Astrocyte of the spinal cord (primary cell): ENCODE measurements around the gene LACRT.

Source experiments
- DNase-seq: peaks from one replicate; pipeline ENCODE4 v3.0.0; 2011; ENCODE audit warnings: low read depth, low spot score
- H3K4me3 ChIP-seq: 2 replicates; pipeline ENCODE4 v1.5.1; 2011; ENCODE audit warnings: low read depth, mild to moderate bottlenecking, low read length, moderate library complexity
- in situ Hi-C: cut with HindIII; loops from 2 replicates; pipeline ENCODE4 v1.10.0; 2017; ENCODE audit warnings: low sequenced_read_pairs
- TF ChIP-seq, protein P1 (sequence below): IDR thresholded peaks from 2 replicates; pipeline ENCODE4 v1.5.1; 2012; ENCODE audit warnings: low read depth, mild to moderate bottlenecking, low read length, inconsistent platforms

Gene LACRT

DNA sequence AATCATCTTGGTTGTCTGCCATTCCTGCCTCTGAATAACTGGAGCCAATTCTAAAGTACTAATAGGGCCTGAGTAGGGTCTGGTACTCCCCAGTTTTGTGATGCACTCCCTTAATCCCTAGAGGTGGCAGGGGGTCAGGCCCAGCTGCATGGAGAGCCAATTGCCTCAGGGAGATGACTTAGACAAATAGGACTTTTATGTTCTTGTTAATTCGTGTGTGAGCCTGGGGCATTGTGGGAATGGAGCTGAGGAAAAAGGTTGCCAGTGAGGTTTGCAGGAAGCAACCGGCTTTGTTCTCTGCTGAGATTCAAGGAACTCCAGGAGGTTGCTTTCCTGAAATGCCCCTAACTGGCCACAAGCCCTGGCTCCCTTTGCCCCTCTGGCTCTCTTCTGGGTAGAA, 20.2 kb upstream of the LACRT start:
- H3K4me3 ChIP-seq, result no peak overlapping the region
- DNase-seq, result no peak
- TF ChIP-seq, protein P1, sequence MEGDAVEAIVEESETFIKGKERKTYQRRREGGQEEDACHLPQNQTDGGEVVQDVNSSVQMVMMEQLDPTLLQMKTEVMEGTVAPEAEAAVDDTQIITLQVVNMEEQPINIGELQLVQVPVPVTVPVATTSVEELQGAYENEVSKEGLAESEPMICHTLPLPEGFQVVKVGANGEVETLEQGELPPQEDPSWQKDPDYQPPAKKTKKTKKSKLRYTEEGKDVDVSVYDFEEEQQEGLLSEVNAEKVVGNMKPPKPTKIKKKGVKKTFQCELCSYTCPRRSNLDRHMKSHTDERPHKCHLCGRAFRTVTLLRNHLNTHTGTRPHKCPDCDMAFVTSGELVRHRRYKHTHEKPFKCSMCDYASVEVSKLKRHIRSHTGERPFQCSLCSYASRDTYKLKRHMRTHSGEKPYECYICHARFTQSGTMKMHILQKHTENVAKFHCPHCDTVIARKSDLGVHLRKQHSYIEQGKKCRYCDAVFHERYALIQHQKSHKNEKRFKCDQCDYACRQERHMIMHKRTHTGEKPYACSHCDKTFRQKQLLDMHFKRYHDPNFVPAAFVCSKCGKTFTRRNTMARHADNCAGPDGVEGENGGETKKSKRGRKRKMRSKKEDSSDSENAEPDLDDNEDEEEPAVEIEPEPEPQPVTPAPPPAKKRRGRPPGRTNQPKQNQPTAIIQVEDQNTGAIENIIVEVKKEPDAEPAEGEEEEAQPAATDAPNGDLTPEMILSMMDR, result no peak
- in situ Hi-C loops, result no loop called here

- TF ChIP-seq, protein P1, result no peak
- no peak overlapping the region for H3K4me3 ChIP-seq
- no peak for DNase-seq
- in situ Hi-C loops, result no loop called here
Observed at GRCh38 chr12:54653025-54653424, 18.3 kb upstream of the LACRT start.

DNA sequence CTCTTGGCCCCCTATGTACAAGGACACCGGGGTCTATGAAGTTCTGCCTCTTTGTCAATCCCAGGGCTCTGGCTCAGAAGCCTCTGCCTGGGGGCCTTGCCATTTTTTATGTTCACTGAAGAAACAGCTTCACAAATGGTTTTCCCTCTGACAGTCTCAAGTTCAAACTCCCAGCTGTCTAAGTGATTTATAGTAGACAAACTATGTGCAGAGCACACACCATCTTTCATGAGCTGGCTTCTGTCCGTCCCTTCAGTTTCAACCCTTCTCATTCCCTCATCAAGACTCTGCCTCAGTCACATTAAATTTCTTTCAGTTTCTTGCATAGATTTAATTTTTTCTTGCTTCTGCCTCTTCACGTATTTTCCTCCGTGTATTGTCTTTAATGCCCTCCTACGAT, 16.2 kb upstream of the LACRT start:
- no peak overlapping the region for H3K4me3 ChIP-seq
- TF ChIP-seq, protein P1, result no peak
- in situ Hi-C loops, result no loop called here
- no peak for DNase-seq

- H3K4me3 ChIP-seq, result no peak overlapping the region
- TF ChIP-seq, protein P1, result no peak
- in situ Hi-C loops, result no loop called here
- no peak for DNase-seq
Observed at GRCh38 chr12:54650409-54650808, 15.7 kb upstream of the LACRT start.

GRCh38 chr12:54649825-54650224, 15.1 kb upstream of the LACRT start:
- DNase-seq, result no peak
- TF ChIP-seq, protein P1, result no peak
- in situ Hi-C loops, result no loop called here
- H3K4me3 ChIP-seq, result no peak overlapping the region

- no peak for DNase-seq
- no peak within 1 kb of the TSS for H3K4me3 ChIP-seq
- in situ Hi-C loops, result no loop called here
- TF ChIP-seq, protein P1, result no peak
Observed at GRCh38 chr12:54648265-54648664, 13.6 kb upstream of the LACRT start, which contains the start of gene DCD. Gene DCD, minus strand, starts transcription at chr12:54648365. Its CDS starts 62 bp downstream, at chr12:54648303.

DNA sequence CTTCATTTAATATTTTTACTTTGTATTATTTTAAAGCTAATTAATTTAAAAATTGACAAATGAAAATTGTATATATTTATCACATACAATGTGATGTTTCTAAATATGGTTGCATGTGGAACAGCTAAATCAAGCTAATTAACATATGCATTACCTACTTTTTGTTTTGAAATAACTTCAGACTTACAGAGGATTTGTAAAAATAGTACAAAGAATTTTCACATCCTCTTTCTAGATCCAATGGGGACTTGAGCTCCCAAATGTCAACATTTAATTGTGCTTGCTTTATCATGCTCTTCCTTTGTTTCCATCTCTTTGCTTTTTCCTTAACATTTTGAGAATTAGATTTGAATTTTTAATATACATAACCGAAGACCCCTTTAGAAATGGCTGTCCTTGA, 6.9 kb upstream of the LACRT start:
- no peak overlapping the region for H3K4me3 ChIP-seq
- in situ Hi-C loops, result no loop called here
- TF ChIP-seq, protein P1, result no peak
- no peak for DNase-seq
